GM12878 (cell line): ENCODE results near the gene BRF1. TPM values are rescaled to one million over a fixed set of nuclear protein-coding genes. Genes with fewer than 3 reads are reported as not detected.

ENCODE experiments used
- BCLAF1 ChIP-seq: fragments of 450-650 bp; IDR thresholded peaks from 2 replicates; pipeline ENCODE4 v1.6.1; 2017; ENCODE audit warnings: antibody characterized with exemption, mild to moderate bottlenecking, moderate library complexity
- CBX3 ChIP-seq: fragments of 200-600 bp; sonication (generic); IDR thresholded peaks from 2 replicates; pipeline ENCODE4 v1.6.1; 2016; ENCODE audit warnings: low read depth, borderline replicate concordance
- CEBPB ChIP-seq, 2 experiments: fragments of 150-350 bp in 1 of 2; IDR thresholded peaks; 2 replicates each; pipeline ENCODE4 v1.6.1; 2012 to 2014; ENCODE audit warnings: low read depth in 2 of 2, low read length in 2 of 2, borderline replicate concordance in 1 of 2, inconsistent platforms in 1 of 2
- CEBPZ ChIP-seq: fragments of 150-350 bp; IDR thresholded peaks from 2 replicates; pipeline ENCODE4 v1.6.1; 2016; ENCODE audit warnings: low read depth, low read length
- CHD4 ChIP-seq: fragments of 200-600 bp; sonication (generic); IDR thresholded peaks from 2 replicates; pipeline ENCODE4 v1.6.1; 2016; ENCODE audit warnings: mild to moderate bottlenecking
- CREB1 ChIP-seq: IDR thresholded peaks from 2 replicates; pipeline ENCODE4 v1.6.1; 2012; ENCODE audit warnings: low read depth, mild to moderate bottlenecking, inconsistent platforms
- CREM ChIP-seq: IDR thresholded peaks from 2 replicates; pipeline ENCODE4 v1.6.1; 2014; ENCODE audit warnings: antibody characterized with exemption, low read depth
- CTCF ChIP-seq, 3 experiments: IDR thresholded peaks in 2 of 3; conservative IDR thresholded peaks in 1 of 3; 2 replicates each; pipeline ENCODE4 v1.5.1; 2011; ENCODE audit warnings: low read depth in 3 of 3, low read length in 3 of 3, mild to moderate bottlenecking in 3 of 3, control low read depth in 2 of 3, moderate library complexity in 2 of 3, inconsistent platforms in 1 of 3, mixed read lengths in 1 of 3; ENCODE audit not compliant: control insufficient read depth in 2 of 3, insufficient read depth in 1 of 3; ENCODE audit errors: extremely low read depth in 1 of 3
- EZH2 ChIP-seq: IDR thresholded peaks from 2 replicates; pipeline ENCODE4 v1.6.1; 2012; ENCODE audit warnings: low read depth, mild to moderate bottlenecking, control low read depth, inconsistent platforms, low read length, borderline replicate concordance; ENCODE audit not compliant: control insufficient read depth
- FOXM1 ChIP-seq: IDR thresholded peaks from 2 replicates; pipeline ENCODE4 v1.6.1; 2012; ENCODE audit warnings: low read depth, mild to moderate bottlenecking, inconsistent platforms, low read length, moderate library complexity
- GATAD2B ChIP-seq: fragments of 450-650 bp; conservative IDR thresholded peaks from 2 replicates; pipeline ENCODE4 v1.6.1; 2017; ENCODE audit warnings: low read depth, mild to moderate bottlenecking, moderate library complexity
- HDAC2 ChIP-seq: fragments of 200-600 bp; sonication (generic); IDR thresholded peaks from 2 replicates; pipeline ENCODE4 v1.6.1; 2017
- HDAC6 ChIP-seq: fragments of 200-600 bp; sonication (generic); IDR thresholded peaks from one replicate; pipeline ENCODE4 v1.8.0; 2017; ENCODE audit warnings: antibody characterized with exemption; ENCODE audit not compliant: unreplicated experiment
- JUND ChIP-seq: IDR thresholded peaks from 2 replicates; pipeline ENCODE4 v1.6.1; 2012; ENCODE audit warnings: low read depth, mild to moderate bottlenecking, low read length, improper control_type of control experiment, moderate library complexity
- MXI1 ChIP-seq: fragments of 150-350 bp; IDR thresholded peaks from 2 replicates; pipeline ENCODE4 v1.6.1; 2011; ENCODE audit warnings: low read depth, mild to moderate bottlenecking, inconsistent platforms, low read length, improper control_type of control experiment
- RAD21 ChIP-seq: IDR thresholded peaks from 2 replicates; pipeline ENCODE4 v1.6.1; 2011; ENCODE audit warnings: mild to moderate bottlenecking, low read depth, low read length, moderate library complexity; ENCODE audit not compliant: insufficient read depth
- SIN3A ChIP-seq: IDR thresholded peaks from 2 replicates; pipeline ENCODE4 v1.6.1; 2012; ENCODE audit warnings: low read depth, low read length, improper control_type of control experiment
- YY1 ChIP-seq: IDR thresholded peaks from 2 replicates; pipeline ENCODE4 v1.6.1; 2011; ENCODE audit warnings: low read depth, mild to moderate bottlenecking, low read length
- ZBED1 ChIP-seq: IDR thresholded peaks from 2 replicates; pipeline ENCODE4 v1.6.1; 2016; ENCODE audit warnings: borderline replicate concordance
- polyA plus RNA-seq, 11 experiments: library from polyadenylated mRNA; depleted of rRNA in 4 of 11; unstranded in 6 of 11; stranded (reverse) in 5 of 11; fragments of >200 nt; fragmentation: Nextera tagmentation in 4 of 11; fragmentation: Illumina TruSeq in 1 of 11; extraction: Ambion mirVana in 4 of 11; extraction: Trizol in 1 of 11; gene quantifications; 1 replicate in 1 of 11; 2 replicates in 10 of 11; pipeline versions ENCODE4 v1.2.1 to v1.2.3, GENCODE V29; 2011 to 2016; ENCODE audit warnings: inconsistent platforms in 2 of 11, missing spikeins in 2 of 11, low read depth in 1 of 11
- total RNA-seq, 4 experiments: library from RNA; depleted of rRNA in 3 of 4; stranded (reverse); fragments of >200 nt in 3 of 4; fragmentation: Illumina TruSeq in 1 of 4; extraction: Trizol in 1 of 4; gene quantifications; 2 replicates each; pipeline versions ENCODE4 v1.2.1 to v1.2.3, GENCODE V29; 2013 to 2021

The BRF1 gene
- total and polyA plus RNA-seq, 10 of the 15 experiments (the other 5 are each of a cell fraction or from before 2014, with no cell fraction given), result 0.21 to 33.5 (median 10.7) TPM

- TF ChIP-seq MXI1, result no peak
- peak; percentile 84 for TF ChIP-seq CREB1
- TF ChIP-seq BCLAF1, result no peak
- no peak for TF ChIP-seq HDAC2
- 0 out of 6 replicates have a peak, but pooled peaks of 1 of the 3 experiments have one; percentile 4 for TF ChIP-seq CTCF (IDR thresholded peaks at IDR 0.05 in 2 of 3, conservative IDR thresholded peaks at IDR 0.05 in 1 of 3; ENCODE audit: control insufficient read depth in 2 of 3, extremely low read depth in 1 of 3, insufficient read depth in 1 of 3, low read depth in 3 of 3, low read length in 3 of 3)
- no peak for TF ChIP-seq FOXM1
- no peak for TF ChIP-seq CHD4
- no peak for TF ChIP-seq JUND
- TF ChIP-seq CEBPB (IDR thresholded peaks at IDR 0.05; ENCODE audit: borderline replicate concordance in 1 of 2, low read depth in 2 of 2, low read length in 2 of 2), result no peak; a peak in 1 of 4 replicates
- TF ChIP-seq CREM, result peak; percentile 61
- no peak for TF ChIP-seq CBX3
- TF ChIP-seq HDAC6, result no peak
- no peak for TF ChIP-seq EZH2
- TF ChIP-seq RAD21, result no peak
- no peak for TF ChIP-seq ZBED1
- no peak for TF ChIP-seq CEBPZ
- peak; percentile 32; the same call in 1 of the 2 replicates for TF ChIP-seq GATAD2B
- no peak for TF ChIP-seq SIN3A
- peak; percentile 81; the same call in 1 of the 2 replicates for TF ChIP-seq YY1
Measured at GRCh38 chr14:105248368-105249181, 52.2 kb downstream of the BRF1 start, which contains the start of gene BTBD6 (continued).
